CD4-positive, alpha-beta T cell treated with Interleukin-6 for 4 hours (primary cell): Measurements from ENCODE around the gene C9orf152.
"Not testable (repeated sequence)": the region's sequence is repeated elsewhere in the genome, so short reads cannot be mapped to it uniquely, and the experiment has no call there.

ENCODE experiments used
- DNase-seq: peaks from one replicate; pipeline ENCODE4 v3.0.0-alpha.2; 2020; ENCODE audit warnings: mixed read lengths

C9orf152 gene, protein sequence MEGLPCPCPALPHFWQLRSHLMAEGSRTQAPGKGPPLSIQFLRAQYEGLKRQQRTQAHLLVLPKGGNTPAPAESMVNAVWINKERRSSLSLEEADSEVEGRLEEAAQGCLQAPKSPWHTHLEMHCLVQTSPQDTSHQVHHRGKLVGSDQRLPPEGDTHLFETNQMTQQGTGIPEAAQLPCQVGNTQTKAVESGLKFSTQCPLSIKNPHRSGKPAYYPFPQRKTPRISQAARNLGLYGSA

DNA sequence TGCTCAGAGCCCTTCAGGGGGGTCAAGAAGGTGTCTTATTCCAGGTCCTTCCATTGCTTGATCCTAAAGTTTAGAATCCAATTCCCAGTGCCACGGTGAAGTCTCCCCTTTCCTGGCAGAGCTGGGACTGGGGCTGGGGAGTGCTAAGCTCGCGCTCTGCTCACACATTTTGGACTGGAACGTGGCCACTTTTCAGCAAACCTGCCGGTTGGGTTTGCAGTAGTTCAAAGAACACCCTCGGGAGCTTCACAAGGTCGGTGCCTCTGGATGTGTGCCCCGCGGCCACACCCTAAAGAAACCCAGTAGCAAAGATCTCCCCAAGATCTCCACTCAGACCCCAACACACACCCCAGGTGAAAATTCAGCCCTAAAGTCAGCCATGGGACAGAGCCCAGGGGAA, at the start of gene C9orf152:
TSS of gene C9orf152 (minus strand) at position 129 of the 400 bp plus-strand sequence. CDS start 580 bp downstream, outside the sequence.
- DNase-seq: no peak

DNA sequence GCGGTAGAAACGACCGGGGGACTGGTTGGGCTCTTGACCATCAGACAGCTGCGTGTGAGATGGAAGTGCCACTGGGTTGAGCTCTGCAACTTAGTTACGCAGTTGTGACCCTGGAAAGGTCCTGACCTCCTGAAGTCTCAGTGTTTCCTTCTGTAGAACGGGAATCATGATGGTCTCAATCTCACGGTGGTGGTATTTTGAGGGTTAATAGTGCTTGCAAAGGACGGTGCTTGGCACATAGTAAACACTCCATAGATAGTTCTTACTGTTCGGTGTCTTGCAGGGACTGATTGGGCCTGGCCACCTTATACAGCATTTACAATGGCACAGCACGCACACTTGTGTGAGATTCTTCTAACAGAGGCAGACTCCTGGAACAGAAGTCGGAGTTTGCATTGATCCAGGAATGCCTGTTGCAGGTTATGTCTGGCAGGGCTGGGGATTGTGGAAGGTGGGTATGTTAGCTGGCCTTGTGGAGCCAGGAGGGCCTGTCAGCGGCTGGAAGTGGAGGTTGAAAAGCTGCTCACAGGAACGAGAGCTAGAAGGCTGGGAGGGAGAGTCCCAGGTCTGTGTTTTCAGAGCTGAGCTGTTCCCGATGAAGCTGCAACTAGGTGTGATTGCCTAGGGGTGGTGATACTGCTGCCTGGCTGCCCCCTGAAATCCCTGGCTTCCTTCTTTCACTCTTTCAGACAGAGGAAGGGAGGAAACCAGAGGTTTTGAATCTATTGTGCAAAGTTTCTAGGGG, 49.3 kb upstream of the C9orf152 start:
- DNase-seq: no peak

DNA sequence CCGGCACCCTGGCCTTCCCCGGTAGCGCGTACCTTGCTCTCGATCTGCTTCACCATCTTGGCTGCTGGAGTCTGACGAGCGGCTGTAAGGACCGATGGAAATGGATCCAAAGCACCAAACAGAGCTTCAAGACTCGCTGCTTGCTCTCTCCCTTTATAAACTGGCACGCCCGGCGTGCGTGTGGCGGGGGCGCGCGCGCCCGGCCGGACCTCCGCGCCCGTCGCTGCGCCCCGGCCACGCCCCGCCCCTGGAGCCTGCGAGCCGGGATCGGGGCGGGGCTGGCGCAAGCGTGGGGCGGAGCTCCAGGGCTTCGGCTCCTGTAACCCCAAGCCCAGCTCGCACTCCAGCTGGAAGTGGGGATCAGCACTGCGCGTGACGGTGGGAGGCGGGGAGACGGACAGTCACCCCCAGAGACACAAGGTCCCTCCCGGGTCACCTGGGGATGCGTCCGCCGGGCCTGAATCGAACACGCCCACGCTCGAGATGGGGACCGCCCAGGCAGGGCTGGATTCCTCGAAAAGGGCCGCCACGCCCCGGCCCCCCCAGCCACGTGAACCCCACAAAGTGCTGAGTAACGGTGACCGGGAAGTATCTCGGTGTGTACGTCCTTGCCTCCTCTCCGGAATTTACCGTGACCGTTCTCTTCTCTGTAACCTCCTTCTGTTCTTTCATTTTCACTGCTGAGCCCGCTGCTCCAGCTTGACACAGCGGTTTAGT, 48.6 kb upstream of the C9orf152 start, which contains the start of gene TXN:
TSS of gene TXN (minus strand) at position 128 of the 717 bp plus-strand sequence. CDS start at position 56, 72 bp downstream.
- DNase-seq: peak; percentile 89

DNA sequence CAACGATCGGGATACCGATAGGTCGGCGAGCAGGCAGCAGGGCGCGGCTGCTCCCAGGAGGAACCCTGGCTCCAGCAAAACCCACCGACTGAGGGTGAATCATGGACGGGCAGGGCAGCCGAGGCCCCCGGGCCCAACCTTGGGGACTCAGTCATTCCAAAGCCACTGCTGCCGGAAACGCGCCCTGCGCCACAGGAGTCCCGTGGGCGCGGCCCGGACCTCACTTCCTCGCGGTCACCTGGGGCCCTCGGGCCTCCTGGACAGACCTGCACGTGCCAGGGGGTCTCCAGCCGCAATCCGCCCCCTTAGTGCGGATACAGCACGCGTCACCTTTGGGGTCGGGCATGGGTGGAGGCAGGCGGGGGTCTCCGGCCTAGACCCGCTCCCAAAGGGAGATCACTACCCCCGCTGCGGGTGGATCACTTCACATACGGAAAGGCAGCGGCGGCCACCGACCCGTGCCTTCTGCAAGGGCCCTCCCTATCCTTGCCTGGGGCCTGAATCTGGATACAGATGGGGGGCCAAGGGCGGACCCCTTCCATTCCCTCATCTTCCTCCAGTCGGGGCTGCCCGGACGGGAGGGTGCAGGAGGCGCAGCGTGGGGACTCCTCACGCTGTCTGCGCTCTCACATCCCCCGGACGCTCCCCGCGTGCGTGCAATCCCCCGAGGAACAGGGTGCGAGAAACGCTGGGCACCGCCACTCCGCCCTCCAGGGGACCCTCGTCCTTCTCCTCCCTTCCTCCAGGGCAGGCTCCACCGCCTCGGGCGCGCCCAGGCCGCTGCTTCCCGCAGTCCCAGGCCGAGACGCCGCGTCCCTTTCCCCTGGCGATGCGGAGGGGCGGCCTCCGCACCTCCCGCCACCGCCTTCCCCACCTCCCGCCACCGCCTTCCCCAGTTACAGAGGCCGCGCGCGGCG, 47.8 kb upstream of the C9orf152 start:
- peak; percentile 38 for DNase-seq

DNA sequence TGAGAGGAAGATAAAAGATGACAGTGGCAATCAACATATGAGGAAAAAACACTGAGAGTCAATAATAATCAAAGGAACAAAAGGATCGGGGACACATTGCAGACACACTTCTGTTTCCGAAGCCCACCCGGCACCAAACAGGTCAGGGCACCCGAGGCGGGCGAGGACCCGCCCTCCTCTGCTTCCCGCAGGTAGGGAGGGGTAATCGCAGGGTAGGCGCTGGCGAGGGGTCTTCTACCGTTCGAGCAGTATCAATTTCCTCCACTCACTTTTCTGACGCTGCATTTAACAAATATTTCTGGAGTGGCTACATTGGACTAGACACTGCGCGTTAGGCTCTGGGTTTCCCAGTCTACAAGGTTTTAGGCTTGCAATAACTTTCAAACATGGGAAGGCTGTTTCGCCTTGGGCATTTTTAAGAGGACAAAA, 47.1 kb upstream of the C9orf152 start:
- DNase-seq: peak; percentile 4

DNA sequence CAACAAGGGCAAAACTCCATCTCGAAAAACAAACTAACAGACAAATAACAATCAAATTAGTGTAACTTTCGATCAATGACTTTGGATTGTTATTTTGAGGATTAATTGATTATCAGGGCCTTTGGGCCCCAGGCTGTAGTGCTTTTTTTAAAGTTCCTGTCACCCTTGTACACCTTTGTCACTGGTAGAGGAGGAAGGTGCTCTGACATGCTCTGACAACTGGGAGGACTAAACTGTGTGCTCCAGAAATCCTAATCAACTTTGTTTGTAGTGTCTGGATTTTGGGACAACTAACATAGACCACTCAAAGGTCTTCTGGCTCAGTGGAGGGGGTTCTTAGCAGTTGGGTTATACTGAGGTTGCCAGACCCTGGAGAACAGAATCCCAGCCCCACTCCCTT, 46.5 kb upstream of the C9orf152 start:
- DNase-seq: no peak

DNA sequence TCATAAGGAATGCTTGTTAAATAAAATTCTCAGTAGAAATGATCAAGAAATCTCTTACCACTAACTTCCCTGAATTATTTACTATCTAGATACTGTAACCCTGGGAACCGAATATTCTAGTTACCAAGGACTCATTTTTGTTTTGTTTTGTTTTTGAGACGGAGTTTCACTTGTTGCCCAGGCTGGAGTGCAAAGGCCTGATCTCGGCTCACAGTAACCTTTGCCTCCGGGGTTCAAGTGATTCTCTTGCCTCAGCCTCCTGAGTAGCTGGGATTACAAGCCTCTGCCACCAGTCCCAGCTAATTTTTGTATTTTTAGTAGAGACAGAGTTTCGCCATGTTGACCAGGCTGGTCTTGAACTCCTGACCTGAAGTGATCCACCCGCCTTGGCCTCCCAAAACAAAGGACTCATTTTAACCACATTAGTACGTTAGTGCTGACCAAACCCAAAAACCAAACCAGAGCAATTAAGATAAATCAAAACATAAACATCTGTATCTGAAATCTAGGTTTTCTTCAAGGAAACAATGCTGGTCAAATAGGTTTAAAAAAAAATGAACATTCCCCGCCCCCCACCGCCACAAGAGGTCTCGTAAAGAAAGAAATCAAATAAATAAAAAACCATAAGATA, 44.7 kb upstream of the C9orf152 start:
- no peak for DNase-seq

DNA sequence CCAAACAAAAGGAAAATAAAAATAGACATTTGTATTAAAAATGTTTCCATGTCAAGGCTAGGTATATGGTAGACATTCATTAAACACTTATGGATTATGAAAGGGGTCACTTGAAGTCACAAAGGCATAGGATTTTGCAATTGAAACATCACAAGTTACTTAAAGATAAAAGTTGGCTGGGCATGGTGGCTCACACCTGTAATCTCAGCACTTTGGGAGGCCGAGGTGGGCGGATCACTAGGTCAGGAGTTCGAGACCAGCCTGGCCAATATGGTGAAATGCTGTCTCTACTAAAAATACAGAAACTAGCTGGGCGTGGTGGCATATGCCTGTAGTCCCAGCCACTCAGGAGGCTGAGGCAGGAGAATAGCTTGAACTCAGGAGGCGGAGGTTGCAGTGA, 43.8 kb upstream of the C9orf152 start:
- DNase-seq: not testable (repeated sequence)

DNA sequence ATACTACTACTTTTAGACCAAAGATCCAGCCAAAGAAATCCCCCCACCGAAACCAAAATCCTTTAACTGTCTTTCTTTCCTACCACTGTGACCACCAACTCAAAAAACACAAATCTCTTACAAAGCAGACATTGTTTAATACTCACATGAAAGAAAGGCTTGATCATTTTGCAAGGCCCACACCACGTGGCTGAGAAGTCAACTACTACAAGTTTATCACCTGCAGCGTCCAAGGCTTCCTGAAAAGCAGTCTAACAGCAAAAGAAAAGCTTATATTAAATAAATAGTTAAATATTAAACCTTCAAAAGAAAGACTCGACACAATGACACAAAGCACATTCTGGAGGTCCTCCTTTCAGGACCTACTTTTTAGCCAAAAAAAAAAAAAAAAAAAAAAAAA, 43.3 kb upstream of the C9orf152 start:
- no peak for DNase-seq

DNA sequence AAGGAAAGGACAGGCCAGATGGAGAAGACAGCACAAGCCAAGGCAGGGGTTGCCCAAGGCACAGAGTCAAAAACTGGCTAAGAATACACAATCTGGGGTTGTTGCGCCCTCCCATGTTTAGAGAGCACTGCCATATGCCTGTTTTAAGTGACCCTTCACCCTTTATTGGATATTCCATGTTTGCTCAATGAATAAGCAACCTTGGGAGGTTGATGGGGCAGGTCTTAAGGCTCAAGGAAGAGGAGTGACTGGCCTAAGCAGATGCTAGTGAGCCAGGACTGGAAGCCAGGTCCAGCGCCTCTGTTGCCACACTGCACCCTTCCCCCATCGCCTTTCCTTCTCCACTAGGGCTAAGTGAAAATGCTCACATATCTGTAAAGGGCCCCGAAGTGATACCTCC, 41.6 kb upstream of the C9orf152 start:
- no peak for DNase-seq

DNA sequence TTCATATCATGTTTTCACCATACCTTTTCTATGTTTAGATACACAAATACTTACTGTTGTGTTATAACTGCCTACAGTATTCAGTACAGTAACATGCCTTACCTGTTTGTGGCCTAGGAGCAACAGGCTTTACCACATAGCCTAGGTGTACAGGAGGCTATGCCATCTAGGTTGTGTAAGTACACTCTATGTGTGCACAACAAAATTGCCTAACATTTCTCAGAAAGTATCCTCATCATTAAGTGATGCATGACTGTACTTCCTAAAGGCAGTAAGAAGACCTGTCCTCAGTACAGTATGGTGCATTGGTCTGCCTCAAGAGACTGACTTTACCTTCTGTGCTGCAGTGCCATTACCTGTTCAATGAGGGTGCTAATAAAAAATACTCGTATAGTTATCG, 40.4 kb upstream of the C9orf152 start:
- no peak for DNase-seq

DNA sequence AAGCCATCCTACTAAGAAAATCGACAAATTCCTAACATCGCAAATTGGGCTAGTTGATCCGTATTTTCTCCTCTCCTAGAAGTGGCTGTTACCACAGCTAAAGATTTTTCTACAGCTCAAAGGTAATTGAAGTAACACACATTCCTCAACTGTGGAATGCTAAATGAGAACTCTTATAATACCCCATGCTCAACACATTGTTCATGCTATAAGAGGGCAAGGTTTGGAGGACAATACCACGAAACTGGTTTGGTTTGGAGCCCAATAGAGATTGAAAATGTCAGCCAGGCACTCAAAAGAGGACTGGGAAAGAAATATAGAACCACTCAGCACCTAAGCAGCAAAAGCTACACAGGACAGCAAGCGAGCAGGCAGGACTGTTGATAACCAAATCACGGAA, 38.3 kb upstream of the C9orf152 start:
- DNase-seq: no peak

DNA sequence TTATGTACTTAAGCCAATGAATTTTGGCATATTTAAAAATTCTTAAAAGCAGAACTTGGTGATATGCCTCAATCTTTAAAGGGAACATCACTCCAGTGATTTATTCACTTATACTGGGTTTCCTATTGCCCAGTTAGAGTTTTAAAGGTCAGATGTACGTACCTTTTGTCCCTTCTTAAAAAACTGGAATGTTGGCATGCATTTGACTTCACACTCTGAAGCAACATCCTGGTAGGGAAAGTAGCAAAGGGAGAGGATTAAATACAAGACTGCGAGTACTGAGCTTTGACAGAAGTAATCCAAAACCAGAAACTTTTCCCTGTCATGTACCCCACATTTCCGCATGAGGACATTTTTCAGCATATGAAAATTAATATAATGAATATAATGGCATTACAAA, 36.7 kb upstream of the C9orf152 start:
- no peak for DNase-seq

DNA sequence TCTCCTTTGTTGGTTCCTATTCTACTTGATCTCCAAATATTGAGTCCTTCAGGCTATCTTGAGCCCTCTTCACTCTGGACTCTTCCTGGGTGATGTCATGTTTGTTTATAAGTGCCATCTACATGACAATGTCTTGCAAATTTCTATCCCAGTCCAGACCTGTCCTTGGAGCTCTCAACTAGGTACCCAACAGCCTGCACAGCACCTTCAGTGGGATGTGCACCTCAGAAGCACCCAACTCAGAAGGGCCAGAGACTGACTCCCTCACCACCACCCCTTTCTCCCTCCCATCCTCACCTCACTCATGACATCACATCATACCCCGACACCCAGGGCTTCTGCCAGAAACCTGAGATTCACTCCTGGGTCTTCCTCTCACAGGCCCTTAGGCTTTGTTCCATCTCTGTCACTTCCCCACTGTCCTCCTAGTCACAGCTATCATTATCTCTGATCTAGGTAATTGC, 33.9 kb upstream of the C9orf152 start:
- no peak for DNase-seq

DNA sequence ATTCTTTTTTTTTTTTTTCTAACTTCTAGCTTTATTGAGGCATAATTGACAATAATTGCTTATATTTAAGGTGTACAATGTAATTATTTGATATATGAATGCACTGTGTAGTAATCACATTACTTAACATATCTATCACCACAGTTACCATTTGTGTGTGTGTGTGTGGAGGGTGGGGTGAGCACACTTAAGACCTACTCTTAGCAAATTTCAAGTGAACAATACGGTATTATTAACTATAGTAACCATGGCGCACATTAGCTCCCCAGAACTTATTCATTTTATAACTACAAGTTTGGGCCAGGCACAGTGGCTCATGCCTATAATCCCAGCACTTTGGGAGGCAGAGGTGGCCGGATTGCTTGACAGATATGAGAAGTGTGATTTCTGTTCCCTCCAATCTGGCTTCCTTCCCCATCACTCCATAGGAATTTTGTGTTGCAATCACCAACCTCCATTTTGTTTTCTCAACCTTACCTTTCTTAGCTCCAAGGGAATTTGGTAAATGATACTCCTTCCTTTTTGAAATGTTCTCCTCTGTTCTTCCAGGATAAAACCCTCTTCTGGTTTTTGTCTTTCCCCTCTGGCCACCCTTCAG, 33.4 kb upstream of the C9orf152 start:
- DNase-seq: no peak

DNA sequence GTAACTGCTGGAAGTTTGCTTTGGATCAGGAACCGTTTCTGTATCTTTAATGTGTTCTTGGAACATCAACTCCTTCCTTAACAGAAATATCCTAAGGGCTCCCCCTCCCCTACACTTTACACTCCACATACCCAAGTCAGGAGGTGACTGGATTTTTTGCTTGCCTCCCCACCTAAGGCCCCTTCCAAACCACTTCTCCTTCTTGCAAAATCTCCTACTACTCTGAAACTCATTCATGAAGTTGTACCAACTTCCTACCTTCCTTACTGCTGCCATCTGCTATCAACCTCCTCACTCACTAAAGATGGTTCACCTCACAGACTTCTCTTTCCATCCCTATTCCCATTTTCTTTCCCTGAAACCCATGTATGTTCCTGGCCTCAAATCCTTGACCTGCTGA, 32.2 kb upstream of the C9orf152 start:
- no peak for DNase-seq

DNA sequence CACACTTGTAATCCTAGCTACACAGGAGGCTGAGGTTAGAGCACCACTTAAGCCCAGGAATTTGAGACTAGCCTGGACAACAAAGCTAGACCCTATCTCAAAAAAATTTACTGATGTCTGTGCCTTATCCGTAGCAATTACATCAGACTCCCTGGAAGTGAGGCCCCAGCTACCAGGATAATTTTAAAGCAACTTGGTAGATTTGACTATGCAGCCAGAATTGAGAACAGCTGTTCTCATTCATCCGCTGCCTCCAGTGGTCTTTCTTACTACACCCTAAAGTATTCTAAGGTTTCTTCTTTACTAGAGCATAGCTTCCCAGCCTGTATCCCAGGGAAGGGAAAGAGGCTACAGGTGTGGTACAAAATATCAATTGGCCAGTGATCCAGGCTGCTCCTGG, 20.4 kb upstream of the C9orf152 start:
- no peak for DNase-seq

DNA sequence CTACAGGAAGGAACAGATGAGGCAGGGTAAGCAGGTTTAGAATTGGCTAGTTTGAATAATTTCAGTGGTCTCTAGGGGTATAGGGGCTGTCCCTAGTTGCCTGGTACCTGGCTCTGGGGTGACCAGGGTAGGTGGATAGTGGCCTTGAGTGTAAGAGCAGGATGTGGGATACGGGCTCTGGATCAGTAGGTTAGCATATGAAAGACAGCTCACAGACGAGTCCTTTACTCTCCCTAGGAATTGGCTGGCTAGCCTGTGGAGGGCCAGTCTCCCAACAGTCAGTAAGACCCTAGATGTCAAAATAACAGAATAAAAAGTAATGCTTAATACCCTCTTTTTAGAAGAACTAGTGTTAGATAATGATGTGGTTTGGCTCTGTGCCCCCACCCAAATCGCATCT, 16.6 kb upstream of the C9orf152 start:
- no peak for DNase-seq

DNA sequence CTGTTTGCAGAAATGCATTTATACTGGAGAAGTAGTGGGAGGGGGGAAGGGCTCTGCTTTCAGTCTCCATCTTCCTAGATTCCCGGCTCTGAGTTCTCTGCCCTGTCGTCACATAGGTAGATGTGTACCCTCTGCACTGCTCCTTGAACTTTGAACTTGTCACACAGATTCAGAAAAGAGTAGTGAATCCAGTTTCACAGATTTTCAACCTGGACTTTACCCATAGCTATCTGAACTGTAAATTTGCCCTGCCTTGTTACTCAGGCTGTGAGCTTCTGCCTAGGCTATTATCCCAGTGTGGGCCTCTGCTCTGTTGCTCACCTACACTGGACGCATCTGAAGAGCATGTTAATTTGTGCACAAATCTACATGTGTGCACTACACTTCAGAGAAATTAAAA, 12.8 kb upstream of the C9orf152 start:
- no peak for DNase-seq

DNA sequence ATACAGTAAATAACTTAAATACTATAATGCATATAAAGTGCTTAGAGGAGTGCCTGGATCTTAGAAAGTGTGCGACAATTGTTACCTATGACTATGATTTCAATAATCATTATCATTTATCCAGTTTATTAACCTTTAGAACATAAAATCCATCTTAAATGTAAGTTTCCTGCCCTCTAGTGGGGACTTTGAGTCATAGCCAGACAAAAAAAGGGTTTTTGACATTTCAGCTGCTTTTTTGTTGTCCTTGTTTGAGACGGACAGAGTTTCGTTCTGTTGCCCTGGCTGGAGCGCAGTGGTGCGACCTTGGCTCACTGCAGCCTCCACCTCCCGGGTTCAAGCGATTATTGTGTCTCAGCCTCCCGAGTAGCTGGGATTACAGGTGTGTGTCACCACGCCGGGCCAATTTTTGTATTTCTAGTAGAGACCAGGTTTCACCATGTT, 9.7 kb upstream of the C9orf152 start:
- DNase-seq: no peak

DNA sequence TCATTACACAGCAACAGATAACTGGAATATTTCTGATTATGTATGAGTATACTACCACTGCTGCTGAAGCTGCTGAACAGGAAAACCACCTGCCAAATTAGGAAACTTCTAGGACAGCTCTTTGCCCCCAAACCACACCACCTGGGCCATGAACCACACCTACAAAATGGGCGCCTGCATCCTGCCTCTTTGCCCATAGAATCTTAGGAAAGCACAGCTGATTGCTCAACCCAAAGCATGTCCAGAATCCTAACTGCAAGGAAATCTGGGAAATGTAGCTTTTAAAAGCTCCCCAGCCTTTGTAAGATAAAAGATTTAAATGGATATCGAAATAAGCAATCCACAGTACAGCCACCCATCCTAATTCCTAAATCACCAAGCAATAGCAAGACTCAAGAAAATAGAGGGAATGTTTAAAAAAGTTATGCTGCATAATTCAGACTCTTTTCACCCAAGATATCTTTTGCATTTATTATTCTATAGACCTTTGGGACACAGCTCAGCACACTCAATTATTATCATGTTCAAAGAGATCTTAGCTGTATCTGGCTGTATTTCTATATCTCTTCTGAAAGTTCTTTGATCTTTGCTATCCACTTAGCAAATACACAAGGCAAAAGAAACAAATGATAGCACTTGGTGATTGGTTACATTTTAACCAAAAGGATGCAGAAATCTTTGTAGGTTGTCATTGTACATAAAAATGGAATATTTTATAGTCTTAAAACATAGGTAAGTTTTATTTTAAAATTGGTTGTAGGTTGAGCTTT, 6.8 kb upstream of the C9orf152 start:
- no peak for DNase-seq
